Suppressor macrophage (primary cell): ENCODE results near the gene FOLR2.
"Not testable (repeated sequence)": the region's sequence is repeated elsewhere in the genome, so short reads cannot be mapped to it uniquely, and the experiment has no call there.

Experiments used
- DNase-seq, 4 experiments: peaks; one replicate each; pipeline ENCODE4 v3.0.0-alpha.2; 2020 to 2022

FOLR2 gene

DNA sequence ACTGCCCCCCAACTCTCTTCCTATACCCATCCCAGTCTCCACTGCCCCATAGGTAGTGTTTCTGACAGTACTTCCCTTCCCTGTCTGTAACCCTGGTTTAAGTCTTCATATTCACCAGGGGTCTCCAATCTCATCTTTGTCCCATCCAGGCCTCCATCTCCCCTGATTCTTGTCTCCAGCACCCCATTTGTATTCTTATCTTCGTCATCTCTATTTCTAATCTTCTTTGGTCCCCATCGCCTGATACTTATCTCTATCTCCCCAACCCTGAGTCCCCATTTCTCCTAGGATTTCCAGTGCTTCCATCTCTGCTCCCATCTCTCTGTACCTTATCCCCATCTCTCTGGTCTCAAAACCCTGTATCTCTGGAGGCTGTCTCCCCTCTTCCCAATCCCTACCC, 25.5 kb downstream of the FOLR2 start:
- DNase-seq, result no peak

DNA sequence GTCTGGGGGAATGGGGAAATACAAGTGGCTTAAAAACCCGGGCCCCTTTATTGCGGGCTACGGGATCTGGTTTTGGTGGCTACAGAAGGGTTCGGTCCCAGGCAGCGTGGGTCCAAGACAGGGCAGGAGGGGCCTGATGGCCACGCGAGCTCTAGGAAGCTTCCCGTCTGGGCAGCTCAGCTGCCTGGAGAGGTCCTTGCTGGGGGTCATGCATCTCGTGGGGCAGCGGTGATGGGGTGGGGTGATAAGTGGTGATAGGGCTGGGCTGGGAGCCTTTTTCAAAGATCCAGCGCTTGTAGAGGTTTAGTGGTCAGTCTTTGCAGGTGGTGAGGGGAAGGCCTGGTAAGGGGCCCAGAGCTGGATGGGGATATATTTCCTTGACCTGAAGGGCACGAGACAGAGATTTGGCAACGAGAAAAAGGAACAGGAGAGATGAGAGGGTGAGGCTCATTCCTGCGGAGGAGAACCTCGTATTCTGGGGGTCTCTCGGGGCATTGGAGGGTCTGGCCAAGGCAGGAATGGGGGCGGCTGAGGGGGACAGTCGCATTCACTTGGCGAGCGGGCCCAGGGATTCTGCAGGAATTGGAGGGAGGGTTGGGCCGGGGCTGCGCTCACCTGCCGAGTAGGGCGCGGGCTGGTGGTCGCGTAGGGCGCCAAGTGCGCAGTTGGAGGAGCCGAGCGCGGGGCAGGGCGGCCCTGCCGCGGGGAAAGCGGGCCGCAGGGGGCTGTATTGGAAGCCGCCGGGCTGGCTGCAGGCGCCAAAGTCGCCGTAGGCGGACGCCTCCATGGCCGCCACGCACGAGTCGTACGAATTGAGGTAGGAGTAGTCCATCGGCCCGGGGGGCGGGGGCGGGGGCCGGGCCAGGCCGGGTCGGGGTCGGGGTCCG, 26.8 kb downstream of the FOLR2 start:
- no peak for DNase-seq

DNA sequence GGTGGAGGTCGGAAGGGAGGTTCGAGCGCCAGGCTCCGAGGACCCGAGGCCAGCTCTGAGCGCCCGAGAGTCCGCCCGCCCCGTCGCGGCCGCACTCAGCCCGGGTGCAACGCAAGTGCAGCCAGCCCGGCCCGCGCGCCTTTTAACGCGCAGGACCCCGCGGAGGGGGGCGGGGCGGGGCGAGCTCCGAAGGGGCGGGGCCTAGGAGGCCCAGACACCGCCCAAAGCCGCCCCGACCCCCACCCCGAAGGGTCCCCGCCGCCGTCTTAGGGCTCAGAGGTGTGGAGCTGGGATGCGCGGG, 27.4 kb downstream of the FOLR2 start, which contains the start of gene PHOX2A:
Gene PHOX2A, minus strand, starts transcription at position 117 of the 301 bp plus-strand sequence. CDS start 172 bp downstream, outside the sequence.
- DNase-seq, result no peak

DNA sequence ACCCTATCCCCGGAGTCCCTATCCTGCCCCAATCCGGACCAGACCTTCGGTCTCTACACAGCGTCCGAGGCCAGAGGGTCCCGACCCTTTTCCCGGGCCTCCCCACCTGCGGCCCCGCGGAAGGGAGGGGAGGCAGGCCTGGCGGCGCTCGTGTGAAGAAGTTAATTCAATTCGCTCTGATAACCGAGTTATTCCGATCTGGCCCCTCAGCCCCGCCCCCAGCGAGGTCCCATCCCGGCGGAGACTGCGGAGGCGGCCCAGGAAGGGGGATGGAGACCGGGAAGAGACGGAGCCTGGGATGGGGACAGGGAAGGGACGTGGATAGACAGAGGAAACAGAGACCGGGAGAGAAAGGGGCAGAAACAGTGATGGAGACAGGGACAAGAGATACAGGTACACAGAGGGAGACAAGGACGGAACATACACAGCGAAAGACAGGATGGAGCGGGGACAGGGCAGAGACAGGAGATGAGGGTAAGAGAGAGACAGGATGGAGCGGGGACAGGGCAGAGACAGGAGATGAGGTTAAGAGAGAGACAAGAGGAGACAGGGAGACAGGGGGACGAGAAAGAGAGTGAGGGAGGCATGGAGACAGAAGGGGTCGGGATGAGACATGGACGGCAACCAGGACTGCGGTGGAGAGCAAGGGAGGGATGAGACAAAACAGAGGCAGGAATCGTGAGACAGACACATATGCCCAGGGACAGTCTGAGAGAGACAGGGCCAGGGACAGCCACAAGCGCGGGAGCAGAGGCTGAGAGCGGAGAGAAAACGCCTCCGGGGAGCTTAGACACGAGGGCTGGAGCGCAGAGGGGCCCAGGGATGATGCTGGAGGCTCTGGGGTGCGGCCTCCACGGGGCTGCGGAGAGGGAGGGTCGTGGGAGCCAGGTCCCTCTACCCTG, 28.0 kb downstream of the FOLR2 start:
- DNase-seq, result no peak

DNA sequence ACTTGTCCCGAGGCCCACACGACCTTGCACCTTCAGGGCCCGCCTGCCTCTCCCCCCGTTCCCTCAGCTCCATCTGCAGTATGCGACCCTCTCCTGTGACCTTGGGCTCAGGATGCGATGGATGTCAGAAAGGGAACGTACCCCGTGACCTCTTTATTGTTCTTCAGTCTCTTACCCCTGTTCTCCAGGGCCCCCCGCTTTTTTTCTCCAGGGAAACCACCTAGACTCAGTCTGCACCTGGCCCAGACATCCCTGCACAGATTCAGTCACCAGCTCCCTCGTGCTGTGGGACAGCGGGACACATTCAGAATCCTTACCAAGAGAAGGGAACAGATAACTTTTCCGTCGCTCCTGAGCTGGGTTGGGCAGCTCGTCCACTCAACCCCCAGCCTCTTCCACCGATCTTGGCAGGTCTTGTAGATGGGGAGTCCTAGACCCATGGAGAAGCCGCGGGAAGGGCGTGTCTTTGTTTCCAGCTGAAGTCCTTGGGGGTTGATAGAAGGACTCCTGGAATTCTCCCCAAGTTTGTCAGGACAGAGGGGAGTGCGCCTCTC, 28.7 kb downstream of the FOLR2 start:
- DNase-seq, result no peak

DNA sequence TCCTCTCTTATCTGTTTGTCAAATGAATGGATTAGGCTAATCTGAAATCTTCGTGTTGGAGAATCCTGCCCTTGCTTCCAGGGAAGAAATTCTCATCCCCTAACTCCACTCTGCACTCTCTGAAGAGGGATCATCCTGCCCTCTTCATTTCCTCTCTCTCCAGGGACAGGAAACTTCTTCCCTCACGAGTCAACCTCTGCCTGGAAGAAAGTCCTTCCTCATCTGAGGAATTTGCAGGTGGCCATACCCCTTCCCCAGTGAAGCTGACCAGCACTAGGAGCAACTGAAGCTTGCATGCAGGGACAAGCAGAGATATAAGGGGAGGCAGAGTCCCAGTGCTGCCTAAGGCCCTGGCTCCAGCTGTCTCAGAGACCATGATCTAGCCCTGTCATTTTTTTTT, 31.0 kb downstream of the FOLR2 start:
- no peak for DNase-seq

DNA sequence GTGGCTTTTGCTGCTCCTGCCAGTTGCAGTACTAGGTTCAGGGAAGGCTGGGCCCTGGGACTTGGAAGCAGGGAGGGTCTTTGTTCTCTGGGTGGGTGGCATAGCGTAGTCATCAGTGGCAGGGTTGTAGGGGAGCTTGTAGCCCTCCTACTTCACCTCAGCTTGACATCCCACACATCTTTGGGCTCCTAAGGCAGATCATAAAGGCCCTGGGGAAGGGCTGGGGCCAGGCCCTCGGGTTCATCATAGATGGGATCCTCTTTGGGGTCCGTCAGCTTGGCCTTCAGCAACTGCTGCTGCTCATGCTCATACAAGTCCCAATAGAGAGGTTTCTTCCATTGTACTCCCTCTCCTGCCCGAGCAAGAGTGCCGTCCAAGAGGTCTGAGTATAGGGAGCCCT, 33.4 kb downstream of the FOLR2 start:
- DNase-seq, result no peak

DNA sequence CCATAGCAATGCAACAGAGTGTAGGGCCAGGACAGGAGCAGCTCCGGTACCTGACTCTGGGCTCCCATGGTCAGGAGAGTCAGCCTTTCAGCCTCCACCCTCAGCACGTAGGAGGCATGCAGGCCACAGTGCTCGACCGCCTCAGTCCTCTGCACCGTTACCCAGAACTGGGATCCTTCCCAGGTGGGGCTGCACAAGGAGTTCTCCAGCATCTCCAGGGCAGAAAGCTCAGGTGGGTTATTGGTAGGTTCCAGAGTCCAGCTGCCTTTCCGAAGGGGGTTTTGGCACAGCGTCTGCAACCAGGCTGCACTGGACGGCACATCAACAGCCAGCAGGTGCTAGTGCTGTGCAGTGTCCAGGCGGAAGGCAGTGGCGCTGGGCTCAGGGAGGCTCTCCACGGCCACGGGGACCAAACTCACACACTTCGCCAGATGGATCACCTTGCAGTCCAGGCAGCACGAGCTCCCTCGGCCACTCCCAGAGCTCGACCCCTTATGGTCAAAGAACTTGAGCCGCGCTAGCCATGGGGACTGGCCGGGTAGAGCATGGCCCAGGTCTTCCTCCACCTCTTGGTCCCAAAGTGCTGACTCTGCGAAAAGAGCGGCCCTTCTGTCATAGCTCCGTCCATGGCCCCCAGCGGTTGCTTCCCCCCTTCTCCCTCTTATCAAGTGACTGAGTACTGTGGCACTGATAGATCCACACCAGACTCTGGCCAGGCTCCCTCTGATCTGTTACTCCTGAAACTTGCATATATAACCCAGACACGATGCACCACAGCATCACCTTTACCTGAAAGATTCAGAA, 34.3 kb downstream of the FOLR2 start:
- no peak for DNase-seq

DNA sequence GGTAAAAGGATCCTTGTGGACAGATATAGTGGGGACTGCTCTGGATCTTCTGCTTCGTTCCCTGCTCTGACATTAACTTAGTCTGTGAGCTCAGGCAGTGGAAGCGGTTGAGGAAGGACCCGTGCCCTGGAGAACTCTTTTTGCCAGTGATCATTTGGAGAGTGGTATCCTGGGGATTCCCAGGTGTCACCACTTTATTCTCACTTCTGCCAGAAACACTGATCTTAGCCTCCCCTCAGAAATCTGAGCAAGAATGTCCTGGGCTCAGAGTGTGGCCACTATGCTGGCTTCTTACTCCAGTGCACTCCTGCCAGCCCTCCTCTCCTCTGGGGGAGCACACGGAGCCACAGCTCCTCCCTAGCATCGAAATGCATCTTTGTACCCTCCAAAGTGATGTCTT, 35.0 kb downstream of the FOLR2 start:
- no peak for DNase-seq

DNA sequence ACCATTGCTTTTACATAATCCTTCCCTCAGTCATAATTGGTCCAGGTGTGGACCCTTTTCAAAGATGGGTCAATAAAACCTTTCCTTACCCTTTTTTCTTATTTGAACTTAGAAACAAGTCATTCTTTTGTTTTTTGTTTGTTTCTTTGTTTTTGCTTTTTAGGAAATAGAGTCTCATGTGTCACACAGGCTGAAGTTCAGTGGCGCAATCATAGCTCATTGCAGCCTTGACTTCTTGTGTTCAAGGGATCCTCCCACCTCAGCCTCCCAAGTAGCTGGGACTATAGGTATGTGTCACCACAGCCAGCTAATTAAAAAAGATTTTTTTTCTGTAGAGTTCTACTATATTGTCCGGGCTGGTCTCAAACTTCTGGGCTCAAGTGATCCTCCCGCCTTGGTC, 36.8 kb downstream of the FOLR2 start:
- DNase-seq, result peak in 3 of 4 experiments; percentile 37 to 40 (median 39)

DNA sequence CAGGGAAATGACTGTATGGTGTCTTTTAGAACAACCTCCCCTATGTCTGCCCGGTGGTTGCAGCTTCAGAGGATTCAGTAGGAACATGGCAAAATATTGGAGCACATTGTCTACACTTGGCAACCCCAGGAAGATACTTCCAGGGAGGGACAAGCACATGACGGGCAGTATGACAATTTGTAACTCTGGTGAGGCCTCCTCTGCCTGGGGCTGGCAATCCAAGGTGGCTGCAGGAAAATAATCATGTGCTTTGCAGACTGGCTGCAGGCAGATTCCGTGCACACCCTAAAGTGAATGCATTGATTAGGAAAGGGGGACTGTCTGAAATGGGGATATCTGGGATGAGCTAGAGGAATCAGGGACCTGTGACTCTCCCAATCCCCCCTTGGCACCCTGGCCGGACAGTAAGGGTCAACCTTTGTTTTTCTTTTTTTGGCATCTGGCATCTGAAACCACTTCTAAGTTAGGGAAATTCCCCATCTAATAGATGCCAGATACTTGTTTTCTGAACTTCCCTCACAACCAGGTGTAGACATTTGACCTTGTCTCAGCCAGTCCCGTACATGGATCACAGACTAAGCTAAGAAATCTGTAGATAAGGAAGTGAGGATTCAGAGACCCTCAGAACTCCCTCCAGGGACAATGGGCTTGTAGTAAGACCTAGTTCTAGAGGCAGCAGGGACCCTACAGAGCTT, 37.9 kb downstream of the FOLR2 start:
- DNase-seq, result no peak

DNA sequence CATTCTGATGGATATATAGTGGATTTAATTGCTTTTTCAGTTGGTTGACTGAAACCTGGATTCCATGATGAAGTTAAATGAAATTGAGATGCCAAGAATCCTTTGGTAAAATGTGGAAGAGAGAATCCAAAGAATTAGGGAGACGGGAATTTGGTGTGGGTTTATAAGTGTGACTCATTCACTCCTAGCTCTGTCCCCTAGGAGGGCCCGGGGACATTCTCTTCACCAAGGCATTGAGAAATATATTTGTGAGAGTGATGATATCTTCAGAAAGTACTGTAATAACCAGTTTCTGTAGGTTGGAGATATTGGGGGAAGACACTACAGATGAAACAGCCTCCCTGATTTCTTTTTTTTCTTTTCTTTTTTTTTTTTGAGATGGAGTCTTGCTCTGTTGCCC, 41.0 kb downstream of the FOLR2 start:
- DNase-seq, result no peak

DNA sequence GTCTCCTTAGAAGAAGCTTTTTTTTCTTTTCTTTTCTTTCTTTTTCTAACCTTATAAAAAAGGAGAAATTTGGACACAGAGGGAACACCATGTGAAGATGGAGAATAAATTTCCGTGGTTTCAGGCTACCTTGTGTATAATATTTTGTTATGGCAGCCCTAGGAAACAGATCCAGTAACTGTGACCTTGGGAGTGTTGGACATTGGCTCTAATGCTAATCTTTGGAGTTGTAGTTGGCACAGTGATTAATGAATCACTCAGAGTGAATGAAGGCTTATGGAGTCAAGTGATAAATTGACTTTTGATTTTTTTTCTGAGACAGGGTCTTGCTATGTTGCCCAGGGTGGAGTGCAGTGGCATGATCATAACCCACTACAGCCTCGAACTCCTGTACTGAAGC, 42.9 kb downstream of the FOLR2 start:
- DNase-seq, result no peak

DNA sequence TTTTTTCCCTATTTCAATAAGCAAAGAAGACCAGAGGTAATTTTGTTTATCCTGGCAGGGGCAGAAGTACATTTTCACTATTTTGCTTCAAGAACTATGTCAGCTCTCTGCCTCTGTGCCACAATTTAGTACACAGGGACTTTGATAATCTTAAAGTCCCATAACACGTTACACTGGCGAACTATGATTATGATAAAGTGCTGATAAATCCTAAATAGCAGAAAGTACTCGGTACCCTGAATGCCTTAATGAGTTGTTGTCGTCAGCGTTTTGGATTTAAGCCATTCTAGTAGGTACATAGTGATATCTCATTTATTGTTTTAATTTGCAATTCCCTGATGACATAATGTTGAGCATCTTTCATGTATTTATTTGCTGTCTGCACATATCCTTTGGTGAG, 44.0 kb downstream of the FOLR2 start:
- DNase-seq, result no peak

DNA sequence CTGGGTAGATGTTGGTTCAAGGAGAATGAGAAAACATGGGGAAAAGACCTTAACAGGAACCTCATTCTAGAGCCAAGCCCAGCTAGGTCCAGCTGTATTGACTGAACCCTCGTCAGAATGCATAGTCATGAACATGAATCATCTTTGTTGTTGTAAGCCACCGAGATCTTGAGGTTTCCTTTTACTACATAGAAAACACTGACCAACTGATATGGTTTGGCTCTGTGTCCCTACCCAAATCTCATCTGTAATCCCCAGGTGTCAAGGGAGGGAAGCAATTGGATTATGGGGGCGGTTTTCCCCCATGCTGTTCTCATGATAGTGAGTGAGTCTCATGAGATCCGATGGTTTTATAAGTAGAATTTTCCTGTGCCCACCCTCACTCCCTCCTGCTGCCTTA, 46.8 kb downstream of the FOLR2 start:
- DNase-seq, result peak; percentile 27 to 59 (median 44)

DNA sequence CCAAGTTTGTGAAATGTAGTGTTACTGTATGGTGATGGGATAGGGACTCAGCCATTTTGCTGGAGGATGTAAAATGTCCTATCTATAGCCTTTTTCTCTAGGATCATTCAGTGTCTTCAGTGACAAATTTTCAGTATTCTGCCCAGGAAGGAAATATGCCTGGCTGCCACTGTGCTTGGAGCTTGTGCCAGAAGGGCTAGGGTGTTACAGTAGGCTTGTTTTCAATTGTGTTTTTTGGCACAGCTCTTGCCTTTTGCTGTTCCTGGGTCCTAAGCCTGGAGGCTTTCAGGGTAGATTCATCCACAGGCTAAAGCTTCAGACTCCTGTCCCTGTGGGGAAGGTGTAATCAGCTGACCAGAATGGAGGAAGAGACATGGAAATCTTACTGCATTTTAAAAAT, 49.4 kb downstream of the FOLR2 start:
- no peak for DNase-seq

DNA sequence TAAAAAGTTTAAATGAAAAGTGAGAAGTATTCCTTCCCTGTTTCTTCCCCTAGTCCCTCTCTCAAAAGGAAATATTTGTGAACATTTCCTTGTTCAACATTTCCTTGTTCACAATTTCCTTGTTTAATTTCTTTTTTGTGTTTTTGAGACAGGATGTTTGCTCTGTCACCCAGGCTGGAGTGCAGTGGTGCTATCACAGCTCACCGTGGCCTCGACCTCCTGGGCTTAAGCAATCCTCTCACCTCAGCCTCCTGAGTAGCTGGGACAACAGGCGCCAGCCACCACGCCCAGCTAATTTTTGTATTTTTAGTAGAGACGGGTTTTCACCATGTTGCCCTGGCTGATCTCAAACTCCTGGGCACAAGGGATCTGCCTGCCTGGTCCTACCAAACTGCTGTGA, 50.4 kb downstream of the FOLR2 start:
- not testable (repeated sequence) for DNase-seq

DNA sequence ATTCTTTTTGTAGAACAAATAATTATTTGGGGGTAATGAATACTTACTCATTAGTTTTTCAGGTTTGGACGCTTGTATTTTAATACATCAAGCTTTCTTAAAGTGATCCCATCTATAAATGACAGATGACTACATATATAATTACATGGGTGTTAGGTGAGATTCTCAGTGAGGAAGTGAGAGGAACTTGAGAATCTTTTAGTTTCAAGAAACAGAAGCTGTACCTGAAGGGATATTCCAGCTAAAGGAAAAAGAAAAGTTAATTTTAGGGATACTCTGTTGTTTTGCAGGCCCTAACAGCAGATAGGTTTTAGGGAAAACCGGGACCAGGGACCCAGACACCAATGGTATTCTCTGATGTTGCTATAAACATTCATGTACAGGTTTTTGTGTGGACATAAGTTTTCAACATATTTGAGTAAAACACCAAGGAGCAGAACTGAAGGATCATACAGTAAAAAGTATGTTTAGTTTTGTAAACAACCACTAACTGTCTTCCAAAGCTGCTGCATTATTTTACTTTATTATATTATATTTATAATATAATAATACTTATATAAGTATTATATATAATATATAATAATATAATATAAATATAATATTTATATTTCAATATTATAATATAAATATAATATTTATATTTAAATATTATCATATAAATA, 51.5 kb downstream of the FOLR2 start:
- DNase-seq, result no peak
